SK-N-SH treated with all-trans-retinoic acid at 6 μM for 48 hours (cell line): ENCODE data around the gene TBC1D2B.

Experiments used
- ARNTL ChIP-seq: fragments of 450-650 bp; formaldehyde crosslinking; IDR thresholded peaks from 2 replicates; pipeline ENCODE4 v1.5.0; 2020; ENCODE audit warnings: low read depth, mild to moderate bottlenecking, moderate library complexity, borderline replicate concordance
- GLIS3 ChIP-seq: fragments of 250-450 bp; sonication (Bioruptor Pico); IDR thresholded peaks from 2 replicates; pipeline ENCODE4 v1.5.0; 2020; ENCODE audit warnings: mild to moderate bottlenecking, moderate library complexity
- ZC3H10 ChIP-seq: fragments of 250-450 bp; sonication (Bioruptor Pico); IDR thresholded peaks from 2 replicates; pipeline ENCODE4 v1.5.1; 2021; ENCODE audit warnings: mild to moderate bottlenecking, moderate library complexity
- ZNF8 ChIP-seq: fragments of 450-650 bp; formaldehyde crosslinking; IDR thresholded peaks from 2 replicates; pipeline ENCODE4 v1.5.0; 2020; ENCODE audit warnings: mild to moderate bottlenecking, moderate library complexity
- TF ChIP-seq, protein P1 (sequence below): fragments of 250-450 bp; sonication (Bioruptor Pico); IDR thresholded peaks from 2 replicates; pipeline ENCODE4 v1.5.0; 2020; ENCODE audit warnings: mild to moderate bottlenecking, moderate library complexity
- TF ChIP-seq, protein P2 (sequence below): fragments of 250-450 bp; sonication (Bioruptor Pico); IDR thresholded peaks from 2 replicates; pipeline ENCODE4 v1.5.1; 2020; ENCODE audit warnings: low read depth, mild to moderate bottlenecking, moderate library complexity
- TF ChIP-seq, protein P3 (sequence below): fragments of 250-450 bp; sonication (Bioruptor Pico); IDR thresholded peaks from 2 replicates; pipeline ENCODE4 v1.8.0; 2020; ENCODE audit warnings: mild to moderate bottlenecking, moderate library complexity, borderline replicate concordance

DNA sequence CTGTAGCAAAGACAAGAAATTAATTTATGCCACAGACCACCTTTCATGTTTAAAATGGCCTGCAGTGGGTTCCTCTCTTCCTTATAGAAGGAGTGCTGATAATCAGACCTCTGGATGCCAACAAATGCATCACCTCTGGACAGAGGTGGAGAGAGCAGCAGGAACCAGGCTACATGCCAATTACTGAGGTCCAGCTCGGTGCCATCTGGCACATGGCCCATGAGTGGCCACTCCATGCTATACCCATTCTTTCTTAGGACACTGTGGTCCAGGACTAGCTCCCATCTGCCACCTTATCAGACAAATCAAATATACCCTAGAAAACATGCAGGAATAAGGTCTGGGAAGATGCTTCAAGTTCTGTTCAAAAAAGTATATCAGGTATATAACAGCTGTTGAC is 60.7 kb downstream of the TBC1D2B start:
- TF ChIP-seq ZNF8 = no peak
- TF ChIP-seq, protein P1, sequence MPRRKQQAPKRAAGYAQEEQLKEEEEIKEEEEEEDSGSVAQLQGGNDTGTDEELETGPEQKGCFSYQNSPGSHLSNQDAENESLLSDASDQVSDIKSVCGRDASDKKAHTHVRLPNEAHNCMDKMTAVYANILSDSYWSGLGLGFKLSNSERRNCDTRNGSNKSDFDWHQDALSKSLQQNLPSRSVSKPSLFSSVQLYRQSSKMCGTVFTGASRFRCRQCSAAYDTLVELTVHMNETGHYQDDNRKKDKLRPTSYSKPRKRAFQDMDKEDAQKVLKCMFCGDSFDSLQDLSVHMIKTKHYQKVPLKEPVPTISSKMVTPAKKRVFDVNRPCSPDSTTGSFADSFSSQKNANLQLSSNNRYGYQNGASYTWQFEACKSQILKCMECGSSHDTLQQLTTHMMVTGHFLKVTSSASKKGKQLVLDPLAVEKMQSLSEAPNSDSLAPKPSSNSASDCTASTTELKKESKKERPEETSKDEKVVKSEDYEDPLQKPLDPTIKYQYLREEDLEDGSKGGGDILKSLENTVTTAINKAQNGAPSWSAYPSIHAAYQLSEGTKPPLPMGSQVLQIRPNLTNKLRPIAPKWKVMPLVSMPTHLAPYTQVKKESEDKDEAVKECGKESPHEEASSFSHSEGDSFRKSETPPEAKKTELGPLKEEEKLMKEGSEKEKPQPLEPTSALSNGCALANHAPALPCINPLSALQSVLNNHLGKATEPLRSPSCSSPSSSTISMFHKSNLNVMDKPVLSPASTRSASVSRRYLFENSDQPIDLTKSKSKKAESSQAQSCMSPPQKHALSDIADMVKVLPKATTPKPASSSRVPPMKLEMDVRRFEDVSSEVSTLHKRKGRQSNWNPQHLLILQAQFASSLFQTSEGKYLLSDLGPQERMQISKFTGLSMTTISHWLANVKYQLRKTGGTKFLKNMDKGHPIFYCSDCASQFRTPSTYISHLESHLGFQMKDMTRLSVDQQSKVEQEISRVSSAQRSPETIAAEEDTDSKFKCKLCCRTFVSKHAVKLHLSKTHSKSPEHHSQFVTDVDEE (CRISPR knock-in tag) = no peak
- no peak for TF ChIP-seq ARNTL (CRISPR knock-in tag)
- TF ChIP-seq ZC3H10 = no peak
- TF ChIP-seq, protein P2, sequence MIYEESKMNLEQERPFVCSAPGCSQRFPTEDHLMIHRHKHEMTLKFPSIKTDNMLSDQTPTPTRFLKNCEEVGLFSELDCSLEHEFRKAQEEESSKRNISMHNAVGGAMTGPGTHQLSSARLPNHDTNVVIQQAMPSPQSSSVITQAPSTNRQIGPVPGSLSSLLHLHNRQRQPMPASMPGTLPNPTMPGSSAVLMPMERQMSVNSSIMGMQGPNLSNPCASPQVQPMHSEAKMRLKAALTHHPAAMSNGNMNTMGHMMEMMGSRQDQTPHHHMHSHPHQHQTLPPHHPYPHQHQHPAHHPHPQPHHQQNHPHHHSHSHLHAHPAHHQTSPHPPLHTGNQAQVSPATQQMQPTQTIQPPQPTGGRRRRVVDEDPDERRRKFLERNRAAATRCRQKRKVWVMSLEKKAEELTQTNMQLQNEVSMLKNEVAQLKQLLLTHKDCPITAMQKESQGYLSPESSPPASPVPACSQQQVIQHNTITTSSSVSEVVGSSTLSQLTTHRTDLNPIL (CRISPR knock-in tag) = no peak
- TF ChIP-seq GLIS3 = no peak
- TF ChIP-seq, protein P3, sequence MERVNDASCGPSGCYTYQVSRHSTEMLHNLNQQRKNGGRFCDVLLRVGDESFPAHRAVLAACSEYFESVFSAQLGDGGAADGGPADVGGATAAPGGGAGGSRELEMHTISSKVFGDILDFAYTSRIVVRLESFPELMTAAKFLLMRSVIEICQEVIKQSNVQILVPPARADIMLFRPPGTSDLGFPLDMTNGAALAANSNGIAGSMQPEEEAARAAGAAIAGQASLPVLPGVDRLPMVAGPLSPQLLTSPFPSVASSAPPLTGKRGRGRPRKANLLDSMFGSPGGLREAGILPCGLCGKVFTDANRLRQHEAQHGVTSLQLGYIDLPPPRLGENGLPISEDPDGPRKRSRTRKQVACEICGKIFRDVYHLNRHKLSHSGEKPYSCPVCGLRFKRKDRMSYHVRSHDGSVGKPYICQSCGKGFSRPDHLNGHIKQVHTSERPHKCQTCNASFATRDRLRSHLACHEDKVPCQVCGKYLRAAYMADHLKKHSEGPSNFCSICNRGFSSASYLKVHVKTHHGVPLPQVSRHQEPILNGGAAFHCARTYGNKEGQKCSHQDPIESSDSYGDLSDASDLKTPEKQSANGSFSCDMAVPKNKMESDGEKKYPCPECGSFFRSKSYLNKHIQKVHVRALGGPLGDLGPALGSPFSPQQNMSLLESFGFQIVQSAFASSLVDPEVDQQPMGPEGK (CRISPR knock-in tag) = no peak
